ENCODE data around the gene FRY. TPM values are rescaled to one million over a fixed set of nuclear protein-coding genes. Genes with fewer than 3 reads are reported as not detected.

Gene FRY
- total and polyA plus RNA-seq, 9 of the 15 experiments (the other 6 are each of a cell fraction or from before 2014, with no cell fraction given), result 0.03 to 0.31 (median 0.11) TPM; not detected in 3

DNA sequence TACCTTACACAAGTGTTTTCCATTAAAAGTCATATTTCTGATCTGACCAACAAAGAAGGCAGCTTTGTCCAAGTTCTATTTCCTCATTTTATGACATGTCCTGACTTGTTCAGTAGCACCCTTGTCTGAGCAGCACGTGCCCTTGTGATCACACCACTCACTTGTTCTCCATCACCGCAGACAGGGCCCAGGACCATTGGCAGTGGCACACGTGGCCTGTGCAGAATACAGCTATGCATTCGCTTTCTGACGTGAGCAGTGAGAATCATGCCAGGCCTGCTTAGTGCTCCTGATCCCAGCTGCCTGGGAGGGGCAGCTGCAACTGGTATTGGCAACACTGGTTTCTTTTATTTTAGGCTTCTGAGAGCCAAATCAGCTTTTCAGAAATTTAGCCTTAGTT is 134.2 kb downstream of the FRY start:
- no peaks in the 10 kb centered on the region for H3K9me1 ChIP-seq (ENCODE audit: control insufficient read depth, insufficient read depth, low read length)
- ATAC-seq, result no peak
- no peaks in the 10 kb centered on the region for H3K27me3 ChIP-seq (ENCODE audit: control insufficient read depth in 2 of 2, insufficient read depth in 2 of 2, low read length in 2 of 2)
- H2AFZ ChIP-seq (ENCODE audit: low read depth, low read length), result no peak overlapping the region
- H3K9me3 ChIP-seq (replicated peaks; ENCODE audit: control insufficient read depth, insufficient read depth, low read depth, low read length), result no peaks in the 10 kb centered on the region
- H3K4me1 ChIP-seq (replicated peaks in 1 of 2; ENCODE audit: control insufficient read depth in 2 of 2, insufficient read depth in 2 of 2, low read length in 2 of 2), result no peaks in the 10 kb centered on the region
- H3K36me3 ChIP-seq (ENCODE audit: control insufficient read depth, insufficient read depth, low read length), result no peaks in the 10 kb centered on the region
- WGBS (ENCODE audit: insufficient coverage, low coverage, missing lambda C conversion rate), result 16% methylated on average over 5 of the region's 5 CpGs
- DNase-seq (ENCODE audit: extremely low read depth in 1 of 4, low spot score in 3 of 4), result no peak
- H4K20me1 ChIP-seq (replicated peaks; ENCODE audit: control insufficient read depth, insufficient read depth, low read length), result no peaks in the 10 kb centered on the region
- no peak for FAIRE-seq
- H3K4me3 ChIP-seq, result no peak overlapping the region
- no peaks in the 10 kb centered on the region for H3K79me2 ChIP-seq (ENCODE audit: control insufficient read depth, insufficient read depth, low read length)
- ChIA-PET CTCF (ENCODE audit: low intra/inter-chr PET ratio) (no interaction called here), POLR2A (interaction anchor here (0.9 kb wide), 1 partner anchor 8 kb away, joined by 3 read pairs; no protein-coding TSS in a partner anchor)
- in situ Hi-C loops (cut with MboI), result no loop called here
- intact Hi-C loops (cut with micrococcal nuclease), result no loop called here
- no TSS peak for BruUV-seq (replicated peaks)
- H3K9ac ChIP-seq (ENCODE audit: insufficient read depth in 1 of 2, low read depth in 2 of 2, low read length in 2 of 2), result no peak overlapping the region
- TF ChIP-seq PHF21A (IDR thresholded peaks at IDR 0.05; ENCODE audit: borderline replicate concordance, low read depth) (no peak), NEUROD1 (IDR thresholded peaks at IDR 0.05; ENCODE audit: borderline replicate concordance, low read depth, low read length, partially characterized antibody) (no peak), ARHGAP35 (IDR thresholded peaks at IDR 0.05; ENCODE audit: partially characterized antibody) (no peak), ZNF41 (CRISPR knock-in tag; conservative IDR thresholded peaks at IDR 0.05) (no peak), TARDBP (IDR thresholded peaks at IDR 0.05) (no peak), SMAD1 (IDR thresholded peaks at IDR 0.05; ENCODE audit: low read depth, low read length, partially characterized antibody) (no peak), ZKSCAN8 (CRISPR knock-in tag; IDR thresholded peaks at IDR 0.05) (no peak), ZNF165 (CRISPR knock-in tag; IDR thresholded peaks at IDR 0.05; ENCODE audit: borderline replicate concordance) (no peak), ZNF354B (CRISPR knock-in tag; IDR thresholded peaks at IDR 0.05) (no peak)
- TF ChIP-seq, protein P1, sequence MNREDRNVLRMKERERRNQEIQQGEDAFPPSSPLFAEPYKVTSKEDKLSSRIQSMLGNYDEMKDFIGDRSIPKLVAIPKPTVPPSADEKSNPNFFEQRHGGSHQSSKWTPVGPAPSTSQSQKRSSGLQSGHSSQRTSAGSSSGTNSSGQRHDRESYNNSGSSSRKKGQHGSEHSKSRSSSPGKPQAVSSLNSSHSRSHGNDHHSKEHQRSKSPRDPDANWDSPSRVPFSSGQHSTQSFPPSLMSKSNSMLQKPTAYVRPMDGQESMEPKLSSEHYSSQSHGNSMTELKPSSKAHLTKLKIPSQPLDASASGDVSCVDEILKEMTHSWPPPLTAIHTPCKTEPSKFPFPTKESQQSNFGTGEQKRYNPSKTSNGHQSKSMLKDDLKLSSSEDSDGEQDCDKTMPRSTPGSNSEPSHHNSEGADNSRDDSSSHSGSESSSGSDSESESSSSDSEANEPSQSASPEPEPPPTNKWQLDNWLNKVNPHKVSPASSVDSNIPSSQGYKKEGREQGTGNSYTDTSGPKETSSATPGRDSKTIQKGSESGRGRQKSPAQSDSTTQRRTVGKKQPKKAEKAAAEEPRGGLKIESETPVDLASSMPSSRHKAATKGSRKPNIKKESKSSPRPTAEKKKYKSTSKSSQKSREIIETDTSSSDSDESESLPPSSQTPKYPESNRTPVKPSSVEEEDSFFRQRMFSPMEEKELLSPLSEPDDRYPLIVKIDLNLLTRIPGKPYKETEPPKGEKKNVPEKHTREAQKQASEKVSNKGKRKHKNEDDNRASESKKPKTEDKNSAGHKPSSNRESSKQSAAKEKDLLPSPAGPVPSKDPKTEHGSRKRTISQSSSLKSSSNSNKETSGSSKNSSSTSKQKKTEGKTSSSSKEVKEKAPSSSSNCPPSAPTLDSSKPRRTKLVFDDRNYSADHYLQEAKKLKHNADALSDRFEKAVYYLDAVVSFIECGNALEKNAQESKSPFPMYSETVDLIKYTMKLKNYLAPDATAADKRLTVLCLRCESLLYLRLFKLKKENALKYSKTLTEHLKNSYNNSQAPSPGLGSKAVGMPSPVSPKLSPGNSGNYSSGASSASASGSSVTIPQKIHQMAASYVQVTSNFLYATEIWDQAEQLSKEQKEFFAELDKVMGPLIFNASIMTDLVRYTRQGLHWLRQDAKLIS (CRISPR knock-in tag; IDR thresholded peaks at IDR 0.05), result no peak
- TF ChIP-seq, protein P2, sequence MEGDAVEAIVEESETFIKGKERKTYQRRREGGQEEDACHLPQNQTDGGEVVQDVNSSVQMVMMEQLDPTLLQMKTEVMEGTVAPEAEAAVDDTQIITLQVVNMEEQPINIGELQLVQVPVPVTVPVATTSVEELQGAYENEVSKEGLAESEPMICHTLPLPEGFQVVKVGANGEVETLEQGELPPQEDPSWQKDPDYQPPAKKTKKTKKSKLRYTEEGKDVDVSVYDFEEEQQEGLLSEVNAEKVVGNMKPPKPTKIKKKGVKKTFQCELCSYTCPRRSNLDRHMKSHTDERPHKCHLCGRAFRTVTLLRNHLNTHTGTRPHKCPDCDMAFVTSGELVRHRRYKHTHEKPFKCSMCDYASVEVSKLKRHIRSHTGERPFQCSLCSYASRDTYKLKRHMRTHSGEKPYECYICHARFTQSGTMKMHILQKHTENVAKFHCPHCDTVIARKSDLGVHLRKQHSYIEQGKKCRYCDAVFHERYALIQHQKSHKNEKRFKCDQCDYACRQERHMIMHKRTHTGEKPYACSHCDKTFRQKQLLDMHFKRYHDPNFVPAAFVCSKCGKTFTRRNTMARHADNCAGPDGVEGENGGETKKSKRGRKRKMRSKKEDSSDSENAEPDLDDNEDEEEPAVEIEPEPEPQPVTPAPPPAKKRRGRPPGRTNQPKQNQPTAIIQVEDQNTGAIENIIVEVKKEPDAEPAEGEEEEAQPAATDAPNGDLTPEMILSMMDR (IDR thresholded peaks at IDR 0.05 in 2 of 3, conservative IDR thresholded peaks at IDR 0.05 in 1 of 3; ENCODE audit: insufficient read depth in 2 of 3, low read depth in 1 of 3, low read length in 3 of 3), result no peak
- TF ChIP-seq, protein P3, sequence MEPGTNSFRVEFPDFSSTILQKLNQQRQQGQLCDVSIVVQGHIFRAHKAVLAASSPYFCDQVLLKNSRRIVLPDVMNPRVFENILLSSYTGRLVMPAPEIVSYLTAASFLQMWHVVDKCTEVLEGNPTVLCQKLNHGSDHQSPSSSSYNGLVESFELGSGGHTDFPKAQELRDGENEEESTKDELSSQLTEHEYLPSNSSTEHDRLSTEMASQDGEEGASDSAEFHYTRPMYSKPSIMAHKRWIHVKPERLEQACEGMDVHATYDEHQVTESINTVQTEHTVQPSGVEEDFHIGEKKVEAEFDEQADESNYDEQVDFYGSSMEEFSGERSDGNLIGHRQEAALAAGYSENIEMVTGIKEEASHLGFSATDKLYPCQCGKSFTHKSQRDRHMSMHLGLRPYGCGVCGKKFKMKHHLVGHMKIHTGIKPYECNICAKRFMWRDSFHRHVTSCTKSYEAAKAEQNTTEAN (CRISPR knock-in tag; IDR thresholded peaks at IDR 0.05), result no peak
- no peak overlapping the region for H3K4me2 ChIP-seq (ENCODE audit: insufficient read depth, low read length)
- H3K27ac ChIP-seq (ENCODE audit: extremely low read depth, low read depth, low read length), result no peak overlapping the region

Measured in K562 (cell line).